GM12801 (cell line): Measurements from ENCODE around the gene DKK2.

Experiments
- CTCF ChIP-seq: IDR thresholded peaks from one replicate; pipeline ENCODE4 v1.5.1; 2011; ENCODE audit warnings: control low read depth; ENCODE audit not compliant: insufficient read length; ENCODE audit errors: extremely low read depth

Gene DKK2

GRCh38 chr4:106985830-106986229 is 50.3 kb downstream of the DKK2 start:
- no peak for TF ChIP-seq CTCF

- TF ChIP-seq CTCF, result no peak
Observed at GRCh38 chr4:106982711-106983211, 53.4 kb downstream of the DKK2 start.

GRCh38 chr4:106981431-106981830 is 54.7 kb downstream of the DKK2 start:
- TF ChIP-seq CTCF, result no peak

- TF ChIP-seq CTCF, result no peak
Observed at GRCh38 chr4:106979476-106979875, 56.6 kb downstream of the DKK2 start.

GRCh38 chr4:106978046-106978774 is 57.9 kb downstream of the DKK2 start:
- no peak for TF ChIP-seq CTCF

GRCh38 chr4:106971636-106972035 is 64.5 kb downstream of the DKK2 start:
- TF ChIP-seq CTCF, result no peak

- no peak for TF ChIP-seq CTCF
Observed at GRCh38 chr4:106967892-106968291, 68.2 kb downstream of the DKK2 start.
